IMR-90 (cell line): Measurements from ENCODE around the gene MS4A2. TPM values are rescaled to one million over a fixed set of nuclear protein-coding genes. Genes with fewer than 3 reads are reported as not detected.

Source experiments
- ATAC-seq: fragments of 200-7000 bp; cut with Tn5 transposase; 2 replicates; pipeline ENCODE4 v1.9.1; 2020; ENCODE audit warnings: low read depth, mild to moderate bottlenecking, moderate library complexity
- BruUV-seq: library from RNA; stranded (reverse); fragments of 400-500 nt; replicated peaks from 2 replicates; lab custom pipeline; 2021; lab: Mats Ljungman, UMichigan
- CTCF ChIA-PET: fragments of 300-600 bp; formaldehyde crosslinking; extraction: SDS; loops from one replicate; lab custom pipeline; 2021; ENCODE audit warnings: antibody characterized with exemption; lab: Yijun Ruan, JAX
- POLR2A ChIA-PET: fragments of 300-600 bp; sonication (Branson Sonifier 250); formaldehyde crosslinking; loops from one replicate; lab custom pipeline; 2022; ENCODE audit warnings: antibody characterized with exemption; ENCODE audit not compliant: unreplicated experiment; lab: Charles Lee
- DNase-seq: peaks from one replicate; pipeline ENCODE4 v3.0.0; 2013
- H2AFZ ChIP-seq: replicated peaks from 2 replicates; pipeline ENCODE3; 2013; ENCODE audit warnings: low read length, mild to moderate bottlenecking; ENCODE audit not compliant: poor library complexity
- H2AK5ac ChIP-seq: 2 replicates; pipeline ENCODE4 v1.6.1; 2013; ENCODE audit warnings: low read depth, low read length, inconsistent platforms
- H2AK9ac ChIP-seq: replicated peaks from 2 replicates; pipeline ENCODE3; 2013; ENCODE audit warnings: mild to moderate bottlenecking, low read depth, low read length, moderate library complexity; ENCODE audit not compliant: poor library complexity
- H2BK120ac ChIP-seq: 2 replicates; pipeline ENCODE4 v1.6.1; 2013; ENCODE audit warnings: low read depth, low read length, inconsistent platforms
- H2BK15ac ChIP-seq: 3 replicates; pipeline ENCODE4 v1.6.1; 2013; ENCODE audit warnings: low read depth, low read length, inconsistent platforms
- H2BK20ac ChIP-seq: 2 replicates; pipeline ENCODE4 v1.6.1; 2013; ENCODE audit warnings: low read depth, mild to moderate bottlenecking, inconsistent platforms, low read length, moderate library complexity
- H2BK5ac ChIP-seq: 2 replicates; pipeline ENCODE4 v1.6.1; 2013; ENCODE audit warnings: mild to moderate bottlenecking, low read depth, low read length, inconsistent platforms; ENCODE audit not compliant: poor library complexity, severe bottlenecking
- H3K14ac ChIP-seq: replicated peaks from 2 replicates; pipeline ENCODE4 v1.6.1; 2013; ENCODE audit warnings: low read depth, low read length, inconsistent platforms
- H3K18ac ChIP-seq: 2 replicates; pipeline ENCODE4 v1.6.1; 2013; ENCODE audit warnings: low read depth, low read length, control low read depth
- H3K23ac ChIP-seq: 2 replicates; pipeline ENCODE4 v1.6.1; 2013; ENCODE audit warnings: low read depth, low read length, inconsistent platforms
- H3K27ac ChIP-seq: 2 replicates; pipeline ENCODE4 v1.5.1; 2013; ENCODE audit warnings: mild to moderate bottlenecking, control low read depth, low read length; ENCODE audit not compliant: insufficient read depth
- H3K27me3 ChIP-seq: 2 replicates; pipeline ENCODE4 v1.6.1; 2013; ENCODE audit warnings: low read length; ENCODE audit not compliant: control insufficient read depth, insufficient read depth
- H3K36me3 ChIP-seq: 2 replicates; pipeline ENCODE4 v1.6.1; 2013; ENCODE audit warnings: low read length, mixed read lengths; ENCODE audit not compliant: control insufficient read depth, insufficient read depth
- H3K4ac ChIP-seq: 2 replicates; pipeline ENCODE4 v1.6.1; 2013; ENCODE audit warnings: low read depth, low read length, inconsistent platforms
- H3K4me1 ChIP-seq: 2 replicates; pipeline ENCODE4 v1.6.1; 2013; ENCODE audit warnings: low read length, mixed read lengths; ENCODE audit not compliant: control insufficient read depth, insufficient read depth
- H3K4me2 ChIP-seq: 2 replicates; pipeline ENCODE4 v1.6.1; 2013; ENCODE audit warnings: low read depth, mild to moderate bottlenecking, control low read depth, low read length, moderate library complexity
- H3K4me3 ChIP-seq: 2 replicates; pipeline ENCODE4 v1.5.1; 2013; ENCODE audit warnings: low read depth, mild to moderate bottlenecking, control low read depth, low read length, moderate library complexity; ENCODE audit not compliant: insufficient read depth
- H3K56ac ChIP-seq: 2 replicates; pipeline ENCODE4 v1.6.1; 2013; ENCODE audit warnings: low read length, inconsistent platforms; ENCODE audit not compliant: insufficient read depth; ENCODE audit errors: extremely low read depth
- H3K79me1 ChIP-seq, 2 experiments: 2 replicates each; pipeline ENCODE4 v1.6.1; 2013; ENCODE audit warnings: low read length in 2 of 2, inconsistent platforms in 1 of 2, low read depth in 1 of 2
- H3K9ac ChIP-seq: 2 replicates; pipeline ENCODE4 v1.6.1; 2013; ENCODE audit warnings: low read depth, low read length, control low read depth
- H3K9me1 ChIP-seq: 2 replicates; pipeline ENCODE4 v1.6.1; 2013; ENCODE audit warnings: low read length, inconsistent platforms; ENCODE audit not compliant: insufficient read depth
- H3K9me3 ChIP-seq: 2 replicates; pipeline ENCODE4 v1.6.1; 2013; ENCODE audit warnings: low read length; ENCODE audit not compliant: control insufficient read depth, insufficient read depth
- H4K20me1 ChIP-seq: 2 replicates; pipeline ENCODE4 v1.6.1; 2013; ENCODE audit warnings: low read length, inconsistent platforms; ENCODE audit not compliant: insufficient read depth
- H4K5ac ChIP-seq: 2 replicates; pipeline ENCODE4 v1.6.1; 2013; ENCODE audit warnings: mild to moderate bottlenecking, low read depth, low read length, control low read depth
- H4K8ac ChIP-seq, 2 experiments: 2 replicates each; pipeline ENCODE4 v1.6.1; 2013; ENCODE audit warnings: low read depth in 2 of 2, low read length in 2 of 2, control low read depth in 1 of 2, inconsistent platforms in 1 of 2
- H4K91ac ChIP-seq: 2 replicates; pipeline ENCODE4 v1.6.1; 2013; ENCODE audit warnings: low read depth, low read length, inconsistent platforms; ENCODE audit not compliant: insufficient read depth
- BHLHE40 ChIP-seq: fragments of 150-350 bp; IDR thresholded peaks from 2 replicates; pipeline ENCODE4 v1.6.1; 2016; ENCODE audit warnings: mild to moderate bottlenecking, low read depth, low read length
- CEBPB ChIP-seq: IDR thresholded peaks from 2 replicates; pipeline ENCODE4 v1.6.1; 2012; ENCODE audit warnings: low read depth, low read length, improper control_type of control experiment
- MAFK ChIP-seq: IDR thresholded peaks from 2 replicates; pipeline ENCODE4 v1.6.1; 2012; ENCODE audit warnings: low read depth, low read length, improper control_type of control experiment
- MAZ ChIP-seq: IDR thresholded peaks from 2 replicates; pipeline ENCODE4 v1.6.1; 2012; ENCODE audit warnings: low read depth, mild to moderate bottlenecking, low read length, improper control_type of control experiment, moderate library complexity, borderline replicate concordance
- WGBS, 2 experiments: methylation state at CpG; one replicate each; pipeline versions ENCODE4 v1.1.5 to v1.1.7; 2013; ENCODE audit warnings: missing lambda C conversion rate in 2 of 2; ENCODE audit not compliant: insufficient read length in 1 of 2; ENCODE audit errors: extremely low coverage in 2 of 2; 5-methylcytosine and 5-hydroxymethylcytosine counted together
- dilution Hi-C: fragments of 300-500 bp; cut with HindIII; formaldehyde crosslinking; loops from one replicate; pipeline ENCODE4 v1.14.3; 2018; ENCODE audit warnings: low sequenced_read_pairs; ENCODE audit not compliant: unreplicated experiment
- in situ Hi-C: fragments of 300-500 bp; cut with MboI; formaldehyde crosslinking; loops from 3 replicates; pipeline ENCODE4 v1.14.3; 2019; ENCODE audit warnings: low sequenced_read_pairs, inconsistent platforms, mixed read lengths
- intact Hi-C: fragments of 100-400 bp; cut with micrococcal nuclease; formaldehyde crosslinking; loops from 2 replicates; pipeline ENCODE4 v1.10.0; 2022
- polyA plus RNA-seq, 3 experiments: library from polyadenylated mRNA; depleted of rRNA; stranded (reverse); fragments of >200 nt; gene quantifications; 2 replicates each; pipeline ENCODE4 v1.2.3, GENCODE V29; 2012; ENCODE audit warnings: low replicate concordance in 1 of 3
- total RNA-seq: library from RNA; depleted of rRNA; stranded (reverse); fragments of >200 nt; gene quantifications from 2 replicates; pipeline ENCODE4 v1.2.3, GENCODE V29; 2012
- TF ChIP-seq, protein P1 (sequence below): fragments of 150-350 bp; IDR thresholded peaks from 2 replicates; pipeline ENCODE4 v1.6.1; 2016; ENCODE audit warnings: low read depth, mild to moderate bottlenecking, low read length, moderate library complexity, borderline replicate concordance
- TF ChIP-seq, protein P2 (sequence below): fragments of 150-350 bp; IDR thresholded peaks from 2 replicates; pipeline ENCODE4 v1.6.1; 2017; ENCODE audit warnings: mild to moderate bottlenecking, antibody characterized with exemption, low read length, low read depth

The MS4A2 gene
- total and polyA plus RNA-seq, 2 of the 4 experiments (the other 2 are of a cell fraction) = not detected

DNA sequence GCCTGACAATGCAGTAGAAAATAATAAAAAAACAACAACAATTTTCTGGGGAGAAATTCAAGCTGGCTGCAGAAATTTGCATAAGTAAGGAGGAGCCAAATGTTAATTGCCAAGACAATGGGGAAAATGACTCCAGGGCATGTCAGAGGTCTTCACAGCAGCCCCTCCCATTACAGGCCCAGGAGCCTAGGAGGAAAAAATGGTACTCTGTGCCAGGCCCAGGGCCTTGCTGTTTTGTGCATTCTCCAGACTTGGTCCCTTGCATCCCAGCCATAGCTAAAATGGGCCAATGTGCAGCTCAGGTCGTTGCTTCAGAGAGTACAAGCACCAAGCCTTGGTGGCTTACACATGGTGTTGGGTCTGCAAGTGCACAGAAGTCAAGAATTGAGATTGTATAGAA lies 45.5 kb downstream of the MS4A2 start:
- Histone ChIP-seq H2BK120ac (no peak overlapping the region), H2AK9ac (no peak overlapping the region), H4K5ac (no peak overlapping the region), H3K56ac (no peak overlapping the region), H2BK15ac (no peak overlapping the region), H3K27ac (no peak overlapping the region), H3K27me3 (no peaks in the 10 kb centered on the region), H3K14ac (no peak overlapping the region), H3K23ac (no peak overlapping the region), H3K9me1 (no peaks in the 10 kb centered on the region), H3K18ac (no peak overlapping the region), H2BK20ac (no peak overlapping the region), H2AK5ac (no peak overlapping the region), H3K4ac (no peak overlapping the region), H4K91ac (no peak overlapping the region), H2BK5ac (no peak overlapping the region), H3K36me3 (no peaks in the 10 kb centered on the region), H4K20me1 (no peaks in the 10 kb centered on the region), H3K9me3 (peaks cover 7% of the 10 kb centered on the region; the same call in 1 of the 2 replicates), H3K4me1 (no peaks in the 10 kb centered on the region), H3K79me1 (no peaks in the 10 kb centered on the region), H3K4me2 (no peak overlapping the region), H3K9ac (no peak overlapping the region), H4K8ac (no peak overlapping the region), H3K4me3 (no peak overlapping the region), H2AFZ (no peak overlapping the region)
- no CpG with 5 or more reads among the region's 1 CpG for WGBS, 2 experiments
- TF ChIP-seq, protein P1, sequence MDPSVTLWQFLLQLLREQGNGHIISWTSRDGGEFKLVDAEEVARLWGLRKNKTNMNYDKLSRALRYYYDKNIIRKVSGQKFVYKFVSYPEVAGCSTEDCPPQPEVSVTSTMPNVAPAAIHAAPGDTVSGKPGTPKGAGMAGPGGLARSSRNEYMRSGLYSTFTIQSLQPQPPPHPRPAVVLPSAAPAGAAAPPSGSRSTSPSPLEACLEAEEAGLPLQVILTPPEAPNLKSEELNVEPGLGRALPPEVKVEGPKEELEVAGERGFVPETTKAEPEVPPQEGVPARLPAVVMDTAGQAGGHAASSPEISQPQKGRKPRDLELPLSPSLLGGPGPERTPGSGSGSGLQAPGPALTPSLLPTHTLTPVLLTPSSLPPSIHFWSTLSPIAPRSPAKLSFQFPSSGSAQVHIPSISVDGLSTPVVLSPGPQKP = no peak
- TF ChIP-seq, protein P2, sequence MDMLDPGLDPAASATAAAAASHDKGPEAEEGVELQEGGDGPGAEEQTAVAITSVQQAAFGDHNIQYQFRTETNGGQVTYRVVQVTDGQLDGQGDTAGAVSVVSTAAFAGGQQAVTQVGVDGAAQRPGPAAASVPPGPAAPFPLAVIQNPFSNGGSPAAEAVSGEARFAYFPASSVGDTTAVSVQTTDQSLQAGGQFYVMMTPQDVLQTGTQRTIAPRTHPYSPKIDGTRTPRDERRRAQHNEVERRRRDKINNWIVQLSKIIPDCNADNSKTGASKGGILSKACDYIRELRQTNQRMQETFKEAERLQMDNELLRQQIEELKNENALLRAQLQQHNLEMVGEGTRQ = no peak
- TF ChIP-seq CEBPB = no peak
- TF ChIP-seq MAFK = no peak
- no peak for TF ChIP-seq MAZ
- no peak for TF ChIP-seq BHLHE40
- dilution Hi-C loops = no loop called here
- CTCF ChIA-PET = no interaction called here
- no peak for ATAC-seq
- no TSS peak for BruUV-seq
- in situ Hi-C loops = no loop called here
- intact Hi-C loops = no loop called here
- POLR2A ChIA-PET = no interaction called here
- no peak for DNase-seq
